Activated CD8-positive, alpha-beta T cell treated with anti-CD3 and anti-CD28 coated beads for 36 hours (primary cell): Measurements from ENCODE around the gene PSD2. TPM values are rescaled to one million over a fixed set of nuclear protein-coding genes. Genes with fewer than 3 reads are reported as not detected.

Experiments used
- ATAC-seq: fragments of 200-7000 bp; cut with Tn5 transposase; one replicate; pipeline ENCODE4 v1.10.0; 2021; ENCODE audit warnings: mild to moderate bottlenecking, moderate library complexity
- CTCF ChIA-PET: fragments of 350-600 bp; sonication (Branson Sonifier 250); formaldehyde crosslinking; loops from one replicate; lab custom pipeline; 2021; ENCODE audit warnings: antibody characterized with exemption; lab: Charles Lee
- POLR2A ChIA-PET: fragments of 350-600 bp; sonication (Branson Sonifier 250); formaldehyde crosslinking; loops from one replicate; lab custom pipeline; 2021; ENCODE audit warnings: antibody characterized with exemption; lab: Charles Lee
- DNase-seq: peaks from one replicate; pipeline ENCODE4 v3.0.0-alpha.2; 2020
- H3K27ac Mint-ChIP-seq: one replicate; pipeline ENCODE4 v1.8.0; 2021; ENCODE audit warnings: mild to moderate bottlenecking, mixed read lengths
- H3K27me3 Mint-ChIP-seq: one replicate; pipeline ENCODE4 v1.8.0; 2021; ENCODE audit warnings: mixed read lengths
- H3K36me3 Mint-ChIP-seq: one replicate; pipeline ENCODE4 v1.8.0; 2021; ENCODE audit warnings: low read depth, mixed read lengths
- H3K4me1 Mint-ChIP-seq: one replicate; pipeline ENCODE4 v1.8.0; 2021; ENCODE audit warnings: low read depth, mixed read lengths
- H3K4me3 Mint-ChIP-seq: one replicate; pipeline ENCODE4 v1.8.0; 2021; ENCODE audit warnings: mild to moderate bottlenecking, moderate library complexity, mixed read lengths
- H3K9me3 Mint-ChIP-seq: one replicate; pipeline ENCODE4 v1.8.0; 2021; ENCODE audit warnings: mixed read lengths
- intact Hi-C: fragments of 100-400 bp; cut with micrococcal nuclease; formaldehyde crosslinking; loops from one replicate; pipeline ENCODE4 v1.10.0; 2022
- total RNA-seq, 2 experiments: library from RNA; stranded (reverse); gene quantifications; one replicate each; pipeline ENCODE4 v1.2.3, GENCODE V29; 2021
- TF ChIP-seq, protein P1 (sequence below): fragments of 200-600 bp; IDR thresholded peaks from one replicate; pipeline ENCODE4 v1.8.0; 2022; ENCODE audit warnings: antibody characterized with exemption, mild to moderate bottlenecking

Gene PSD2
- total RNA-seq, 2 experiments from 2014 or later, result 0.14 TPM; not detected in 1

DNA sequence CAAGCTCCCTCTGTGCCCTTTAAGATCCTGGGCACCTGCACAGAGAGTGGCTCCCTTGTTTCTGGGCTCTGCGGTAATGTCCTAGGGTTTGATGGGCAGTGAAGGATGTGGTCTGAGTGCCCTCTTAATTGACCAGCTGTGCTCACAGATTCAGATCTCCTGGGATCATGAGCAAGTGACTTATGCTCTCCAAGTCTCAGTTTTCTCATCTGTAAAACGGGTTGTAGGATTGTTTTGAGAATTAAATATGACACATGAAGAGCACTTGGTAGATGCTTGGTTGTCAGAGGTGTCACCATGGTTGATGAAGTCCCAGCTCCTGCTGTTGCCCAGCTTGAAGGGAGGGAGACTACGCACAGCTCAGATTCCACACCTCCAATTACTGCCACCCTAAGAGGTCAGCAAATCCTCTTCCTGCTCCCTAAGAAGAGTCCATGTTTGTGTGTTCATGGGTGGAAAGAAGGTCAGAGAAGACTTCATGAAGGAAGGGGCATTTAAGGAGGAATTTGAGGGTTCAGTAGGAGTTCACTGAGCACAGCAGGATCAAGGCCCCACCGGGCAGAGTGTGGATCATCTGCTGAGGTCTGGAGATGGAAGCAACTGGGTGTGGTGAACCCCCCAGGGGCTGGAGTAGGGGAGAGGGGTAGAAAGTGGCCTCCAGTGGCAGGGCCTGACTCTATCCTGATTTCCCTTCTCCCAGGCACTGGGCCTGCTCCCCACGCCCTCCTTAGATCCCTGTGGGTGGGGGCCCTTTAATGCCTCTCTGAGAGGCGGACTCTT, 1.4 kb upstream of the PSD2 start:
- ChIA-PET CTCF (interaction anchor here (1.1 to 4.6 kb wide), 6 partner anchors 15 to 175 kb away, joined by 3 to 56 read pairs (median 6); no protein-coding TSS in a partner anchor), POLR2A (no interaction called here)
- no peaks in the 10 kb centered on the region for H3K36me3 Mint-ChIP-seq
- H3K27me3 Mint-ChIP-seq, result peaks cover 34% of the 10 kb centered on the region
- TF ChIP-seq, protein P1, sequence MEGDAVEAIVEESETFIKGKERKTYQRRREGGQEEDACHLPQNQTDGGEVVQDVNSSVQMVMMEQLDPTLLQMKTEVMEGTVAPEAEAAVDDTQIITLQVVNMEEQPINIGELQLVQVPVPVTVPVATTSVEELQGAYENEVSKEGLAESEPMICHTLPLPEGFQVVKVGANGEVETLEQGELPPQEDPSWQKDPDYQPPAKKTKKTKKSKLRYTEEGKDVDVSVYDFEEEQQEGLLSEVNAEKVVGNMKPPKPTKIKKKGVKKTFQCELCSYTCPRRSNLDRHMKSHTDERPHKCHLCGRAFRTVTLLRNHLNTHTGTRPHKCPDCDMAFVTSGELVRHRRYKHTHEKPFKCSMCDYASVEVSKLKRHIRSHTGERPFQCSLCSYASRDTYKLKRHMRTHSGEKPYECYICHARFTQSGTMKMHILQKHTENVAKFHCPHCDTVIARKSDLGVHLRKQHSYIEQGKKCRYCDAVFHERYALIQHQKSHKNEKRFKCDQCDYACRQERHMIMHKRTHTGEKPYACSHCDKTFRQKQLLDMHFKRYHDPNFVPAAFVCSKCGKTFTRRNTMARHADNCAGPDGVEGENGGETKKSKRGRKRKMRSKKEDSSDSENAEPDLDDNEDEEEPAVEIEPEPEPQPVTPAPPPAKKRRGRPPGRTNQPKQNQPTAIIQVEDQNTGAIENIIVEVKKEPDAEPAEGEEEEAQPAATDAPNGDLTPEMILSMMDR, result no peak
- ATAC-seq (no peak), DNase-seq (no peak)
- no peak overlapping the region for H3K4me3 Mint-ChIP-seq
- intact Hi-C loops, result loop anchor here (5.0 kb wide), 1 partner anchor 363 kb away; no protein-coding TSS in a partner anchor
- no peaks in the 10 kb centered on the region for H3K4me1 Mint-ChIP-seq
- H3K27ac Mint-ChIP-seq, result no peak overlapping the region
- no peaks in the 10 kb centered on the region for H3K9me3 Mint-ChIP-seq

DNA sequence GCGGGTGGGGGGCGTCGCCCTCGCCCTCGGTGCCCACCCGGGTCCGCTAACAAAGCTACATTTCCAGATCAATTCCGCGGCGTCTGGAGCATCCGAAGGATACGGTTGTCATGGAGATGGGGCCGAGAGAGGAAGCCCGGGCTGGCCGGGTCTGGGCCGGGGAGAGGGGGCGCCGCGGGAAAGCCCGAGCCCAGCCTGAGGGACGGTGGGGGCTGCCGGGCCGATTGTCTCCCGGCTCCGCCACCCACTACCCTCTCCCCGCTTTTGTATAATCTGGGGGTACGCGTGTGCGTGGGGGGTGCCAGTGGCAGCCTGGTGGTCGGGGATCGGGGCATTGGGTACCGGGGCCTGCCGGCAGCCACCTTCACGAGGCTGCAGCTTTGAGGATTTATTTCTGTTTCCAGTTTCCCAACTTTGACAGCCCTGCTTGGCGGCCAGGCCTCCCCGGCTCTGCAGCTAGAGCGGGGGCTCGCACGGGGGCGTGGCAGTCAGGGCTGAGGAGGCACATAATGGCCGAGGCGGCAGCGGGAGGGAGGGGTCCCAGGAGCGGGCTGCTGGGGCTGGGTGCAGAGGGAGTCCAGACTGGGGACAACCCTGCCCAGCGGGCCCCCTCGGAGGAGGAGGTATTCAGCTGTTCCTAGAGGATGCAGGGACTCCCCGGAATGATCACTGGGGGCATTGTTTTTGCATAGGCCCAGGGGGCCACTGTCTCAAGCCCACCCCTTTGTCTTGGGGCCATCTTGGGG, 626 bp downstream of the PSD2 start:
- TF ChIP-seq, protein P1, result no peak
- Mint-ChIP-seq H3K27ac (no peak overlapping the region), H3K27me3 (peaks cover 42% of the 10 kb centered on the region), H3K9me3 (no peaks in the 10 kb centered on the region), H3K4me3 (no peak overlapping the region), H3K4me1 (no peaks in the 10 kb centered on the region), H3K36me3 (no peaks in the 10 kb centered on the region)
- intact Hi-C loops, result no loop called here
- ChIA-PET CTCF (interaction anchor here (0.8 to 4.4 kb wide), 7 partner anchors 10 to 172 kb away, joined by 3 to 32 read pairs (median 3); no protein-coding TSS in a partner anchor), POLR2A (no interaction called here)
- DNase-seq (no peak), ATAC-seq (no peak)

DNA sequence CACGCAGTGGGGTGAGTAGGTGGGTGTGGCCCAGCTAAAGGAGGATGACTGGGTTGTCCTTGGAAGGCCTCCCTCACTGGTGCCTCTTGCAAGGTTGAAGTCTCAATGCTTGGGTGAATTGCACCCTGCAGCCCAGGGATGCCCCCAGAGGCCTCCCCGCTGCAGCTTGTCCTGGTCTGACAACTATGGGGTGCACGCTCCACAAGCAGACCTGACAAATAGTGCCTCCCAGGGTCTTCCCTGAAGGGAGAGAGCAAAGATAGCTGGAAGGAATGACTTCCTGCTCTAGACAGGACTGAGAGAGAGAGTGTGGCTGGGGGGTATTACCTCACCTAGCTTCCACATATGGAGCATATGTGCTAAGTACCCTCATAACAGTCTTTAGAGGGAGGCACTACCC, 1.7 kb downstream of the PSD2 start:
- ChIA-PET POLR2A (no interaction called here), CTCF (interaction anchor here (0.9 to 4.4 kb wide), 6 partner anchors 9 to 171 kb away, joined by 3 to 32 read pairs (median 4); no protein-coding TSS in a partner anchor)
- Mint-ChIP-seq H3K4me3 (no peak overlapping the region), H3K27me3 (peaks cover 49% of the 10 kb centered on the region), H3K4me1 (no peaks in the 10 kb centered on the region), H3K27ac (no peak overlapping the region), H3K36me3 (no peaks in the 10 kb centered on the region), H3K9me3 (no peaks in the 10 kb centered on the region)
- TF ChIP-seq, protein P1, result no peak
- intact Hi-C loops, result no loop called here
- ATAC-seq (no peak), DNase-seq (no peak)

DNA sequence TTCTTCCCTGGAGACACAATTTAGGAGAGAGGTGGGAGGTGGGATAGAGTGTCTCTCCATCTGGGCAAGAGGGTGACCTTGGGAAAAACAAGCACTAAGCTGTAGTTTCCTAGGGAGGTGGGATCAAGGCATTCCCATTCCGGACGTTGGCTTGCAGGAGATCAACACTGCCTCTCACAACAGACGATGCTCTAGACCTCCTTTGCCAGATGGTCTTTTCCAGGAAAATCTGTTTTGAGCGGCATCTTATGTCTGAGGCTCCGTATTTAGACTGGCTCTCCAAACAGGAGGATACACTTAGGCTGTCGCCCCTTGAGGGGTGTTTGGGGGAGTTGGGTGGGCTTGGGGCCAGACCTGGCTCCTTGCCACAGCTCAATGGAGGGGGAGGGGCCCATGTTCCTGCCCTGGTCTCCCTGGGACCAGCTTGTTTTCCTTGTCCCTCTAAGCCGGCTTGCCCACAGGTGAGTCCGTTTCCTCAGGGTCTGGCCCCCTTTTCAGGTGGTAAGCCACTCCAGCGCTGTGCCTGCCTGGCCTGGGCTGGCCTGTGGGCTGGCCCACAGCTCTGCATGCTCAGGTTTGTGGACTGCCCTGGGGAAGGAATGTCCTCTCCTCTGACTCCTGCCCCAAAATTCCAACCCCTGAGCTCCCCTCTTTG, 2.4 kb downstream of the PSD2 start:
- DNase-seq (no peak), ATAC-seq (no peak)
- no peak overlapping the region for H3K4me3 Mint-ChIP-seq
- H3K27ac Mint-ChIP-seq, result no peak overlapping the region
- intact Hi-C loops, result no loop called here
- CTCF ChIA-PET, result interaction anchor here (0.9 to 4.4 kb wide), 7 partner anchors 9 to 171 kb away, joined by 3 to 32 read pairs (median 3); no protein-coding TSS in a partner anchor
- no peaks in the 10 kb centered on the region for H3K36me3 Mint-ChIP-seq
- no peaks in the 10 kb centered on the region for H3K4me1 Mint-ChIP-seq
- POLR2A ChIA-PET, result interaction anchor here (0.6 kb wide), 1 partner anchor 18 kb away, joined by 3 read pairs; no protein-coding TSS in a partner anchor
- TF ChIP-seq, protein P1, result no peak
- peaks cover 51% of the 10 kb centered on the region for H3K27me3 Mint-ChIP-seq
- H3K9me3 Mint-ChIP-seq, result no peaks in the 10 kb centered on the region
